HFFc6 (cell line): ENCODE data around the gene GRIK4. TPM values are rescaled to one million over a fixed set of nuclear protein-coding genes. Genes with fewer than 3 reads are reported as not detected.

Source experiments
- DNase-seq: peaks from one replicate; pipeline ENCODE4 v3.0.0-alpha.2; 2018
- H3K27ac Mint-ChIP-seq: 2 replicates; pipeline ENCODE4 v1.8.0; 2020; ENCODE audit warnings: mild to moderate bottlenecking, mixed read lengths
- H3K27me3 Mint-ChIP-seq: 2 replicates; pipeline ENCODE4 v1.8.0; 2021; ENCODE audit warnings: mild to moderate bottlenecking, moderate library complexity, mixed read lengths; ENCODE audit not compliant: insufficient read depth
- H3K36me3 Mint-ChIP-seq: 2 replicates; pipeline ENCODE4 v1.8.0; 2021; ENCODE audit warnings: low read depth, mixed read lengths
- H3K4me1 Mint-ChIP-seq: 2 replicates; pipeline ENCODE4 v1.8.0; 2020; ENCODE audit warnings: low read depth, mixed read lengths
- H3K4me3 Mint-ChIP-seq: 2 replicates; pipeline ENCODE4 v1.8.0; 2020; ENCODE audit warnings: mild to moderate bottlenecking, moderate library complexity, mixed read lengths
- H3K9me3 Mint-ChIP-seq: 2 replicates; pipeline ENCODE4 v1.8.0; 2020; ENCODE audit warnings: mild to moderate bottlenecking, mixed read lengths
- total RNA-seq, 6 experiments: library from RNA; stranded (reverse); fragmentation: NEBNext Ultra II Directional; extraction: Animal tissue kit (Norgen Biotek cat#: 25700); gene quantifications; 2 replicates in 1 of 6; 3 replicates in 5 of 6; pipeline ENCODE4 v1.2.3, GENCODE V29; 2021
- TF ChIP-seq, protein P1 (sequence below): fragments of 200-600 bp; sonication (generic); IDR thresholded peaks from 2 replicates; pipeline ENCODE4 v1.5.0; 2021; ENCODE audit warnings: antibody characterized with exemption, mild to moderate bottlenecking

Gene GRIK4
- total RNA-seq, 6 experiments from 2014 or later: not detected

DNA sequence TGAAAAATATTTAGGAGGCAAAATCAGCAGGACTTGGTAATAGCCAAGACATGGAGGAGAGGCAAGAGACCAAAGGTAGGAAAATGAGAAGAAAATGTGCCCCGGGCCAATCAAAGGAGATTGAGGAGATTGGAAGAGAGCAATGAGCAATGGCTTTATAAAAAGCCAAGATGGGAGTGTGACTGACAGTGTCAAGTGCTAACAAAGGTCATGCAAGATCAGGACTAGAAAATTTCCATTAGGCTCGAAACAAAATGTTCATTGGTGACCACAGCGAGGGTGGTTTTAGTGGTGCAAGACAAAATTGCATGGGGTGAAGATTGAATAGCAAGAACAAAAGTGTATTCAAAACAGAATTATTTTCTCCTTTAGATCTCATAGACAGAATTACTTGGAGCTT lies 467.2 kb downstream of the GRIK4 start:
- DNase-seq: no peak
- TF ChIP-seq, protein P1, sequence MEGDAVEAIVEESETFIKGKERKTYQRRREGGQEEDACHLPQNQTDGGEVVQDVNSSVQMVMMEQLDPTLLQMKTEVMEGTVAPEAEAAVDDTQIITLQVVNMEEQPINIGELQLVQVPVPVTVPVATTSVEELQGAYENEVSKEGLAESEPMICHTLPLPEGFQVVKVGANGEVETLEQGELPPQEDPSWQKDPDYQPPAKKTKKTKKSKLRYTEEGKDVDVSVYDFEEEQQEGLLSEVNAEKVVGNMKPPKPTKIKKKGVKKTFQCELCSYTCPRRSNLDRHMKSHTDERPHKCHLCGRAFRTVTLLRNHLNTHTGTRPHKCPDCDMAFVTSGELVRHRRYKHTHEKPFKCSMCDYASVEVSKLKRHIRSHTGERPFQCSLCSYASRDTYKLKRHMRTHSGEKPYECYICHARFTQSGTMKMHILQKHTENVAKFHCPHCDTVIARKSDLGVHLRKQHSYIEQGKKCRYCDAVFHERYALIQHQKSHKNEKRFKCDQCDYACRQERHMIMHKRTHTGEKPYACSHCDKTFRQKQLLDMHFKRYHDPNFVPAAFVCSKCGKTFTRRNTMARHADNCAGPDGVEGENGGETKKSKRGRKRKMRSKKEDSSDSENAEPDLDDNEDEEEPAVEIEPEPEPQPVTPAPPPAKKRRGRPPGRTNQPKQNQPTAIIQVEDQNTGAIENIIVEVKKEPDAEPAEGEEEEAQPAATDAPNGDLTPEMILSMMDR: no peak
- Mint-ChIP-seq H3K36me3 (no peaks in the 10 kb centered on the region), H3K4me1 (no peaks in the 10 kb centered on the region), H3K4me3 (no peak overlapping the region), H3K27ac (no peak overlapping the region), H3K27me3 (peaks cover 21% of the 10 kb centered on the region), H3K9me3 (no peaks in the 10 kb centered on the region)

DNA sequence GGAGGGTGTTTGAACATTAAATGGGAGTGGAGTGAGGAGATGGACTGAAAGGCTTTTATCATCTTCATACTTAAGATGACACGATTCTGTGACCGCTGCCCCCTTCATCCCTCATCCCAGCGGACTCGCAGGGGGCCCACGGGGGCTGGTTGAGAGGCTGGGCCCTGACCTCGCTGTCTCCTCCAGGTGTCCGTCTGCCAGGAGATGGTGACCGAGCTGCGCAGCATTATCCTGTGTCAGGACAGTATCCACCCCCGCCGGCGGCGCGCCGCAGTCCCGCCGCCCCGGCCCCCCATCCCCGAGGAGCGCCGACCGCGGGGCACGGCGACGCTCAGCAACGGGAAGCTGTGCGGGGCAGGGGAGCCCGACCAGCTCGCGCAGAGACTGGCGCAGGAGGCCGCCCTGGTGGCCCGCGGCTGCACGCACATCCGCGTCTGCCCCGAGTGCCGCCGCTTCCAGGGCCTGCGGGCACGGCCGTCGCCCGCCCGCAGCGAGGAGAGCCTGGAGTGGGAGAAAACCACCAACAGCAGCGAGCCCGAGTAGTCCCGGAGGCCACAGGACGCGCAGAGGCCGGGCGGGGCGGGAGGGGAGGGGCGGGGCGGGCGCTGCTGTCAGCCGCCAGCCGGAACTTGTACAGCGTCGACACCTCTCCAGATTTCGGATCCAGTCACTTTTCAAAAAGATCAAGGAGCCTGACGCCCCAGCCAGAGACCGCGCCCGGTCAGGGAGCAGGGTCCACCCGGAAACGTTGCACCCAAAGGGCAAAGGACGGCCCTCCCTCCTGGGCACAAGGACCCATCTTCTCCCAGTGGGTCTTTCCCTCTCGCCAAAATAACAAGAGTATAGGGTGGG lies 474.4 kb downstream of the GRIK4 start:
- H3K4me3 Mint-ChIP-seq: peak overlapping the region; percentile 40
- peaks cover 42% of the 10 kb centered on the region for H3K27me3 Mint-ChIP-seq
- DNase-seq: peak; percentile 21
- no peaks in the 10 kb centered on the region for H3K9me3 Mint-ChIP-seq
- TF ChIP-seq, protein P1: peak; percentile 40; the same call in 1 of the 2 replicates
- H3K27ac Mint-ChIP-seq: no peak overlapping the region
- no peaks in the 10 kb centered on the region for H3K36me3 Mint-ChIP-seq
- peaks cover 6% of the 10 kb centered on the region; the same call in 1 of the 2 replicates for H3K4me1 Mint-ChIP-seq

DNA sequence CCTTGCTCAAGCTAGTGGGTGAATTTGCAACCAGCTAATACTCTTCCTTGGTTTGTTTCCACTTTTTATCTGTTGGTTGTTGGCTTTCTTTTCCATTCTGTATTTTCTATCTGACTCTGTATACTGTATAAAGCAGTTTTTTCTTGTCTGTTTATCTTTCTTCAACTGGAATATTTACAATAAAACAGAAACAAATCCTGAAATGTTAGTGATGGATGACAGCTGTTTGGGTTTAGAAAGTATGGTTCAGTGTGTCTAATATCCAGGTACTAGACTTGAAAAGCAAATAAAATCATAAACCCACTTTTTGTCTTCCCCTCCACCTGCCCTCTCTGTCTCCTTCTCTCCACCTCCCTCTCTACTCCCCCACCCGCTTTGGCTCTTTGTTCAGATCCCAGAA lies 477.1 kb downstream of the GRIK4 start:
- H3K27me3 Mint-ChIP-seq: peaks cover 32% of the 10 kb centered on the region
- TF ChIP-seq, protein P1: no peak
- H3K36me3 Mint-ChIP-seq: no peaks in the 10 kb centered on the region
- peaks cover 6% of the 10 kb centered on the region; the same call in 1 of the 2 replicates for H3K4me1 Mint-ChIP-seq
- no peak for DNase-seq
- H3K4me3 Mint-ChIP-seq: no peak overlapping the region
- H3K9me3 Mint-ChIP-seq: no peaks in the 10 kb centered on the region
- H3K27ac Mint-ChIP-seq: no peak overlapping the region

DNA sequence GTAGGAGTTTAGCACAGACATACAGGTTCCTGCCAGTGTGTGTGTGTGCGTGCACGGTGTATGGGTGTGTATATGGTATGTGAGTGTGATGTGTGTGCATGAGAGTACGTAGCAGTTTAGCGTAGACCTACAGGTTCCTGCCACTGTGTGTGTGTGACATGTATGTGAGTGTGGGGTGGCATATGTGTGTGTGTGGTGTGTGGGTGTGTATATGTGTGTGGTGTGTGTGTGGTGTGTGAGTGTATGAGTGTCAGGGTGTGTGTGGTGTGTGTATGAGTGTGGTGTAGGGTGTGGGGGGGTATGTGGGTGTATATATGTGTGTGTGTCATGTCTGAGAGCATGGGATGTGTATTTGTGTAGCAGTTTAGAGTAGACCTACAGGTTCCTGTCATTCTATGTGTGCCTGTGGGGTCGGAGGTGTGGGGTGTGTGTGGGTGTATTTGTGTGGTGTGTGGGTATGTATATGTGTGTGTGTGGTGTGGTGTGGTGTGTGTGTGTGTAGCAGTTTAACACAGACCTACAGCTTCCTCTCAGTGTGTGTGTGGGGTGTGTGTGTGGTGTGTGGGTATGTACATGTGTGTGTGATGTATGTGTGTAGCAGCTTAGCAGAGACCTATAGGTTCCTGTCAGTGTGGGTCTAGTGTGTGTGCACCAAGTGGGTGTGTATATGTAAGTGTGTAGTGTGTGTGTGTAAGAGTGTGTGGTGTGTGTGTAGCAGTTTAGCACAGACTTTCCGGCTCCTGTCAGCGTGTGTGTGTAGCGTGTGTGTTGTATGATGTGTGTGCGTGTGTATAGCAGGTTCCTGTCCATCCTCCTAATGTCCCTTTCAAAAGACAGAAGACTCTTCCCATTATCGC lies 480.5 kb downstream of the GRIK4 start:
- no peak for DNase-seq
- no peak overlapping the region for H3K4me3 Mint-ChIP-seq
- no peaks in the 10 kb centered on the region for H3K4me1 Mint-ChIP-seq
- H3K9me3 Mint-ChIP-seq: no peaks in the 10 kb centered on the region
- TF ChIP-seq, protein P1: no peak
- H3K27me3 Mint-ChIP-seq: peaks cover 18% of the 10 kb centered on the region
- H3K36me3 Mint-ChIP-seq: no peaks in the 10 kb centered on the region
- H3K27ac Mint-ChIP-seq: no peak overlapping the region

DNA sequence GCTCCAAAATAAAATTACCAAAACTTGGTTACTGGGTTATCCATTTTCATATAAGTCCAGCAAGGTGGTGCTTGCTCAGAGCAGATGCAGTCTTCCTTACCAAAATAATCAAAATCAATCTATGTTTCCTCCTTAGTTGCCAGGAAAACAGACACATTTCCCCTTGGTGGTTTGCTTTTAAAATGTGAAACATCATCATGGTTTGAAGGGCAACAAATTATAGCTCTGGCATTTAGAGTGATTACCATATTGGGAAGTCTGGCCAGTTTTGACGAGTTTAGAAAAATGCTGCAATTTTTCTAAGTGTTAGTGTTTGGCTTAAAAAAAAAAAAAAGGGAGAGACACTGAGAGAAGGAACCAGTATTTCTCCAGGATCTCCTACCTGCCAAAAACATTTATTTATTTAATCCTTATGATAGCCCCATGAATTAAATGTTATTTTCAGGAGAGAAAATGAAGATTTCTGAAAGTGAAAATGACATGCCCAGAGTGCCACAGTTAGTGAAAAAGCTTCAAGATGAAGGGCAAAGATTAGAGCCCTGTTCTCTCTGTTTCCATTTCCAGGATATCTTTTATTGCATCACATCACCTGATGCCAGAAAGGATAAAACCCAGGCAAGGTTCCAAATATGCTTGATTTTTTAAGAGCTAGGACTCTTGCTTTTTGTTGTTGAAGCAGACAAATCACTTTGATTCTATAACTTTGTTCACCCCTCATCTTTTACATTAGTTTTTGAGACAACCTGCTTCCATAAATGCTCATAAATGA lies 482.7 kb downstream of the GRIK4 start:
- H3K4me3 Mint-ChIP-seq: no peak overlapping the region
- peaks cover 7% of the 10 kb centered on the region for H3K27me3 Mint-ChIP-seq
- TF ChIP-seq, protein P1: no peak
- no peaks in the 10 kb centered on the region for H3K4me1 Mint-ChIP-seq
- DNase-seq: no peak
- H3K27ac Mint-ChIP-seq: no peak overlapping the region
- no peaks in the 10 kb centered on the region for H3K9me3 Mint-ChIP-seq
- no peaks in the 10 kb centered on the region for H3K36me3 Mint-ChIP-seq
